K562 (cell line): Measurements from ENCODE around the gene TECPR1. TPM values are rescaled to one million over a fixed set of nuclear protein-coding genes. Genes with fewer than 3 reads are reported as not detected.

ENCODE experiments used
- KDM2B ChIP-seq: fragments of 250-450 bp; sonication (Bioruptor Pico); IDR thresholded peaks from 2 replicates; pipeline ENCODE4 v1.8.0; 2021; ENCODE audit warnings: mild to moderate bottlenecking, moderate library complexity
- MEF2A ChIP-seq: IDR thresholded peaks from 2 replicates; pipeline ENCODE4 v1.6.1; 2011; ENCODE audit warnings: low read depth, mild to moderate bottlenecking, low read length, moderate library complexity; ENCODE audit not compliant: control insufficient read depth
- REST ChIP-seq, 2 experiments: fragments of 450-650 bp; formaldehyde crosslinking in 1 of 2; IDR thresholded peaks; 2 replicates each; pipeline versions ENCODE4 v1.4.0 to v1.6.1; 2014 to 2020; ENCODE audit warnings: mild to moderate bottlenecking in 2 of 2, borderline replicate concordance in 1 of 2, low read depth in 1 of 2
- SIRT6 ChIP-seq: IDR thresholded peaks from one replicate; pipeline ENCODE4 v1.6.1; 2012; ENCODE audit warnings: low read depth, mild to moderate bottlenecking, control low read depth, inconsistent platforms, low read length, moderate library complexity
- ZNF431 ChIP-seq: sonication (generic); formaldehyde crosslinking; IDR thresholded peaks from 2 replicates; pipeline ENCODE4 v1.8.0; 2022; ENCODE audit warnings: mild to moderate bottlenecking, missing genetic modification reagents
- polyA plus RNA-seq, 8 experiments: library from polyadenylated mRNA; depleted of rRNA in 4 of 8; stranded (reverse) in 5 of 8; unstranded in 3 of 8; fragments of >200 nt; fragmentation: Nextera tagmentation in 2 of 8; fragmentation: Illumina TruSeq in 1 of 8; extraction: Ambion mirVana in 2 of 8; extraction: Trizol in 1 of 8; gene quantifications; 2 replicates each; pipeline versions ENCODE4 v1.2.1 to v1.2.3, GENCODE V29; 2011 to 2014; ENCODE audit warnings: inconsistent platforms in 1 of 8, missing spikeins in 1 of 8
- total RNA-seq, 7 experiments: library from RNA; depleted of rRNA in 6 of 7; stranded (reverse); fragments of >200 nt in 6 of 7; fragmentation: Illumina TruSeq in 2 of 7; extraction: Trizol in 2 of 7; gene quantifications; 2 replicates each; pipeline versions ENCODE4 v1.2.1 to v1.2.3, GENCODE V29; 2011 to 2021; ENCODE audit warnings: low replicate concordance in 1 of 7

The TECPR1 gene
- total and polyA plus RNA-seq, 9 of the 15 experiments (the other 6 are each of a cell fraction or from before 2014, with no cell fraction given), result 0.17 to 15.0 (median 2.2) TPM

GRCh38 chr7:98240961-98241673 lies 10.9 kb downstream of the TECPR1 start (continued):
- TF ChIP-seq REST (IDR thresholded peaks at IDR 0.05; ENCODE audit: borderline replicate concordance), result peak; percentile 43; the same call in 1 of the 2 replicates
- no peak for TF ChIP-seq REST (CRISPR knock-in tag; IDR thresholded peaks at IDR 0.05; ENCODE audit: low read depth)
- TF ChIP-seq ZNF431, result no peak
- no peak for TF ChIP-seq KDM2B (CRISPR knock-in tag)
- no peak for TF ChIP-seq MEF2A
- no peak for TF ChIP-seq SIRT6
